K562 (cell line): ENCODE results near the gene MESP1.

ENCODE experiments used
- CSDE1 ChIP-seq, 2 experiments: fragments of 450-650 bp; IDR thresholded peaks; 2 replicates each; pipeline ENCODE4 v1.6.1; 2016; ENCODE audit warnings: mild to moderate bottlenecking in 1 of 2
- ELF4 ChIP-seq: fragments of 450-650 bp; formaldehyde crosslinking; IDR thresholded peaks from 2 replicates; pipeline ENCODE4 v1.4.0; 2022; ENCODE audit warnings: missing genetic modification characterization
- MTF1 ChIP-seq: fragments of 250-450 bp; sonication (Bioruptor Pico); IDR thresholded peaks from 2 replicates; pipeline ENCODE4 v1.9.0; 2021; ENCODE audit warnings: moderate library complexity, mild to moderate bottlenecking, inconsistent platforms, borderline replicate concordance
- SMC3 ChIP-seq: conservative IDR thresholded peaks from 2 replicates; pipeline ENCODE4 v1.6.1; 2011; ENCODE audit warnings: low read depth, low read length, improper control_type of control experiment; ENCODE audit not compliant: insufficient read depth
- SOX6 ChIP-seq: fragments of 450-650 bp; IDR thresholded peaks from 2 replicates; pipeline ENCODE4 v1.6.1; 2014; ENCODE audit warnings: mild to moderate bottlenecking
- ZNF133 ChIP-seq: fragments of 250-450 bp; sonication (Bioruptor Pico); IDR thresholded peaks from 2 replicates; pipeline ENCODE4 v1.4.0; 2020; ENCODE audit warnings: mild to moderate bottlenecking
- ZNF232 ChIP-seq: sonication (generic); formaldehyde crosslinking; IDR thresholded peaks from 2 replicates; pipeline ENCODE4 v1.8.0; 2022; ENCODE audit warnings: mild to moderate bottlenecking, missing genetic modification reagents

DNA sequence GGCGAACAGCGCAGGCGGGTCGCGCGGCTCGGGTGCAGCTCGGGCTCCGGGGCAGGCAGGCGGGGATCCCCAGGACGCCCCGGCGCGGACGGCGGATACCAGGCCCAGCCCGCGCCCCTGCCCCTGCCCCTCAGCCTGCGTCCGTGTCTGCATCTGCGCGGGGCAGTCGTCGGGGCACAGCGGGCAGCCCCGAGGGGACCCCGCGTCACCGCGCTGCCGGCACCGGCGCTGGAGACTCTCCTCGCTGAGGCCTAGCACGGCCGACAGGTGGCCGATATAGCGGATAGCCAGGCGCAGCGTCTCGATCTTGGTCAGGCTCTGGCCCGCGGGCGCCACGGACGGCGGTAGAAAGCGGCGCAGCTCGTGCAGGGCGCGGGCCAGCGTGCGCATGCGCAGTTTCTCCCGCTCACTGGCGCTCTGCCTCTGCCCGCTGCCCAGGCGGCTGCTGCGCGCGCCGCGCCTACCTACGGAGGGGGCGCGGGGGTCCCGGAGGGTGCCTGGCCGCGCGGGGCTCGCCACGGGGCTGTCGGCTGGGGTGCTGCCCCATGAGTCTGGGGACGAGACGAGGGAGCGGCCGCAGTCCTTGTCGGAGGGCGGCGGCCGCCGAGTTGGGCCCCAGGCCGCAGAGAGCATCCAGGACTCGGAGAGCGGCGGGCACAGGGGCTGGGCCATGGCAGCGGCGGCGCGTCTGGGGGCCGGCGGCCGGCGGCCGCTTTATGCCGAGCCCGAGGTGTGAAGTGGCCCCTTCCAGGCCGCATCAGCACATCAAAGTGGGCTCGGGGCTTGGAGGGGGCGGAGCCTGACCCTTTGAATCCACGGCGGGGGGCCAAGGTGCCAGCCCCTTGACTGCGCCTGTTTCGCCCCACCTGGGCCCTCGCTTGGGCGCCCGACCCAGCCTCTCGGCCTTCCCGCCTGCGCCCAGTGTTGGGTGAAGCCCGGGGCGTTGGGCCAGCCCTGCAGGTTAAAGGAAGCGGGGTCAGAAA is at the start of gene MESP1:
- TF ChIP-seq MTF1 (CRISPR knock-in tag) (no peak), SOX6 (no peak), CSDE1 (IDR thresholded peaks at IDR 0.05) (no peak), ZNF232 (CRISPR knock-in tag) (no peak), SMC3 (peak; percentile 67), ZNF133 (CRISPR knock-in tag) (no peak), ELF4 (CRISPR knock-in tag) (no peak)
